Effector memory CD8-positive, alpha-beta T cell (primary cell): Measurements from ENCODE around the gene DACT3.

Source experiments
- ATAC-seq: fragments of 150-1000 bp; cut with Tn5 transposase; replicated peaks from 2 replicates; pipeline ENCODE4 v1.10.0; 2021; ENCODE audit warnings: mild to moderate bottlenecking, moderate library complexity
- DNase-seq, 3 experiments: peaks; one replicate each; pipeline ENCODE4 v3.0.0; 2021
- H3K27ac Mint-ChIP-seq, 2 donors: one replicate each; pipeline ENCODE4 v1.8.0; 2022; ENCODE audit warnings: mild to moderate bottlenecking in 2 of 2, mixed read lengths in 2 of 2, moderate library complexity in 2 of 2
- H3K27me3 Mint-ChIP-seq, 2 donors: one replicate each; pipeline ENCODE4 v1.8.0; 2022; ENCODE audit warnings: mixed read lengths in 2 of 2
- H3K36me3 Mint-ChIP-seq: one replicate; pipeline ENCODE4 v1.8.0; 2022; ENCODE audit warnings: mild to moderate bottlenecking, moderate library complexity, mixed read lengths; ENCODE audit not compliant: insufficient read depth
- H3K4me1 Mint-ChIP-seq, 2 donors: one replicate each; pipeline ENCODE4 v1.8.0; 2022; ENCODE audit warnings: low read depth in 2 of 2, mixed read lengths in 2 of 2
- H3K4me3 Mint-ChIP-seq, 2 donors: one replicate each; pipeline ENCODE4 v1.8.0; 2022; ENCODE audit warnings: mild to moderate bottlenecking in 2 of 2, mixed read lengths in 2 of 2, moderate library complexity in 2 of 2
- H3K9me3 Mint-ChIP-seq, 2 donors: one replicate each; pipeline ENCODE4 v1.8.0; 2022; ENCODE audit warnings: mixed read lengths in 2 of 2
- total RNA-seq, 9 experiments: gene quantifications; one replicate each; lab custom pipeline; 2026; lab: John Stamatoyannopoulos, UW

Gene DACT3
- 0 to 1.8 (median 0.06) reads per million in 9 experiments for total RNA-seq

- peak within 1 kb of the TSS; percentile 69 to 77 for H3K4me3 Mint-ChIP-seq
- no peaks in the 10 kb centered on the region for H3K9me3 Mint-ChIP-seq
- peaks cover 15 to 16% of the 10 kb centered on the region in 2 donors for H3K4me1 Mint-ChIP-seq
- DNase-seq (peak; percentile 99 to 100 (median 100)), ATAC-seq (peak; percentile 88)
- peaks cover 8% of the 10 kb centered on the region for H3K36me3 Mint-ChIP-seq
- peaks cover 23 to 40% of the 10 kb centered on the region in 2 donors for H3K27me3 Mint-ChIP-seq
- peak within 1 kb of the TSS; percentile 6 to 60 for H3K27ac Mint-ChIP-seq
Observed at GRCh38 chr19:46661020-46661731, at the start of gene DACT3. Gene DACT3 (minus strand): TSS chr19:46661182. CDS start chr19:46661064, 118 bp downstream.

GRCh38 chr19:46710687-46711086 is 49.7 kb upstream of the DACT3 start:
- no peaks in the 10 kb centered on the region for H3K27me3 Mint-ChIP-seq
- DNase-seq (no peak), ATAC-seq (no peak)
- H3K9me3 Mint-ChIP-seq = no peaks in the 10 kb centered on the region
- H3K27ac Mint-ChIP-seq = no peak overlapping the region
- H3K36me3 Mint-ChIP-seq = peaks cover 77% of the 10 kb centered on the region
- peaks cover 13 to 27% of the 10 kb centered on the region in 2 donors for H3K4me1 Mint-ChIP-seq
- H3K4me3 Mint-ChIP-seq = no peak overlapping the region

- Mint-ChIP-seq H3K4me1 (peaks cover 17% of the 10 kb centered on the region in 2 donors), H3K36me3 (peaks cover 90% of the 10 kb centered on the region), H3K27ac (peak overlapping the region; percentile 81 to 94), H3K27me3 (no peaks in the 10 kb centered on the region), H3K9me3 (no peaks in the 10 kb centered on the region), H3K4me3 (peak overlapping the region in 1 of 2 donors; percentile 16)
- ATAC-seq (peak; percentile 95), DNase-seq (peak; percentile 90 to 94 (median 93))
Observed at GRCh38 chr19:46704379-46705076, 43.5 kb upstream of the DACT3 start.

- Mint-ChIP-seq H3K27ac (peak overlapping the region in 1 of 2 donors; percentile 67), H3K4me3 (no peak overlapping the region), H3K4me1 (peaks cover 13 to 15% of the 10 kb centered on the region in 2 donors), H3K9me3 (no peaks in the 10 kb centered on the region), H3K36me3 (peaks cover 87% of the 10 kb centered on the region), H3K27me3 (no peaks in the 10 kb centered on the region)
- no peak for DNase-seq
- no peak for ATAC-seq
Observed at GRCh38 chr19:46700704-46701103, 39.7 kb upstream of the DACT3 start.

- Mint-ChIP-seq H3K27me3 (no peaks in the 10 kb centered on the region), H3K9me3 (no peaks in the 10 kb centered on the region), H3K27ac (peak overlapping the region in 1 of 2 donors; percentile 62), H3K4me1 (peaks cover 1 to 4% of the 10 kb centered on the region in 2 donors), H3K4me3 (no peak overlapping the region), H3K36me3 (peaks cover 93% of the 10 kb centered on the region)
- no peak for ATAC-seq
- DNase-seq = no peak
Observed at GRCh38 chr19:46698395-46699321, 37.7 kb upstream of the DACT3 start.

GRCh38 chr19:46697204-46697960 is 36.4 kb upstream of the DACT3 start:
- peak in 1 of 3 experiments; percentile 12 for DNase-seq
- ATAC-seq = peak; percentile 51
- Mint-ChIP-seq H3K36me3 (peaks cover 91% of the 10 kb centered on the region), H3K4me1 (peaks cover 1 to 9% of the 10 kb centered on the region in 2 donors), H3K4me3 (no peak overlapping the region), H3K27ac (peak overlapping the region in 1 of 2 donors; percentile 87), H3K9me3 (no peaks in the 10 kb centered on the region), H3K27me3 (no peaks in the 10 kb centered on the region)

- Mint-ChIP-seq H3K9me3 (no peaks in the 10 kb centered on the region), H3K36me3 (peaks cover 91% of the 10 kb centered on the region), H3K27ac (peak overlapping the region; percentile 62 to 87), H3K4me3 (no peak overlapping the region), H3K27me3 (no peaks in the 10 kb centered on the region), H3K4me1 (peaks cover 1 to 12% of the 10 kb centered on the region in 2 donors)
- ATAC-seq = no peak
- DNase-seq = no peak
Observed at GRCh38 chr19:46696866-46697203, 35.9 kb upstream of the DACT3 start.

- Mint-ChIP-seq H3K27ac (peak overlapping the region in 1 of 2 donors; percentile 62), H3K36me3 (peaks cover 91% of the 10 kb centered on the region), H3K4me1 (peaks cover 1 to 12% of the 10 kb centered on the region in 2 donors), H3K4me3 (no peak overlapping the region), H3K27me3 (no peaks in the 10 kb centered on the region), H3K9me3 (no peaks in the 10 kb centered on the region)
- no peak for ATAC-seq
- DNase-seq = no peak
Observed at GRCh38 chr19:46696052-46696451, 35.1 kb upstream of the DACT3 start.

- peaks cover 89% of the 10 kb centered on the region for H3K36me3 Mint-ChIP-seq
- H3K4me3 Mint-ChIP-seq = no peak overlapping the region
- H3K9me3 Mint-ChIP-seq = no peaks in the 10 kb centered on the region
- H3K27me3 Mint-ChIP-seq = no peaks in the 10 kb centered on the region
- no peak for DNase-seq
- ATAC-seq = no peak
- H3K4me1 Mint-ChIP-seq = peaks cover 3 to 18% of the 10 kb centered on the region in 2 donors
- peak overlapping the region in 1 of 2 donors; percentile 75 for H3K27ac Mint-ChIP-seq
Observed at GRCh38 chr19:46693760-46694159, 32.8 kb upstream of the DACT3 start.

- H3K4me3 Mint-ChIP-seq = no peak overlapping the region
- no peaks in the 10 kb centered on the region for H3K9me3 Mint-ChIP-seq
- peaks cover 3 to 18% of the 10 kb centered on the region in 2 donors for H3K4me1 Mint-ChIP-seq
- ATAC-seq (no peak), DNase-seq (no peak)
- H3K27me3 Mint-ChIP-seq = no peaks in the 10 kb centered on the region
- H3K27ac Mint-ChIP-seq = peak overlapping the region; percentile 75 to 89
- peaks cover 89% of the 10 kb centered on the region for H3K36me3 Mint-ChIP-seq
Observed at GRCh38 chr19:46692918-46693722, 32.1 kb upstream of the DACT3 start.

- DNase-seq = no peak
- Mint-ChIP-seq H3K9me3 (no peaks in the 10 kb centered on the region), H3K36me3 (peaks cover 95% of the 10 kb centered on the region), H3K27ac (peak overlapping the region; percentile 47 to 69), H3K4me3 (no peak overlapping the region), H3K27me3 (no peaks in the 10 kb centered on the region), H3K4me1 (peaks cover 3 to 16% of the 10 kb centered on the region in 2 donors)
- no peak for ATAC-seq
Observed at GRCh38 chr19:46691948-46692347, 31.0 kb upstream of the DACT3 start.

- peak overlapping the region; percentile 69 to 71 for H3K27ac Mint-ChIP-seq
- peaks cover 3 to 14% of the 10 kb centered on the region in 2 donors for H3K4me1 Mint-ChIP-seq
- peaks cover 97% of the 10 kb centered on the region for H3K36me3 Mint-ChIP-seq
- no peak overlapping the region for H3K4me3 Mint-ChIP-seq
- no peaks in the 10 kb centered on the region for H3K9me3 Mint-ChIP-seq
- ATAC-seq (no peak), DNase-seq (no peak)
- no peaks in the 10 kb centered on the region for H3K27me3 Mint-ChIP-seq
Observed at GRCh38 chr19:46691104-46691503, 30.1 kb upstream of the DACT3 start.
